Activated CD8-positive, alpha-beta memory T cell treated with anti-CD3 and anti-CD28 coated beads, Interleukin-2, amount 50 U/mL, for 24 hours (primary cell): Measurements from ENCODE around the gene CCNQ.
A peak's percentile ranks its signal among the peaks of the same experiment; 100 is the strongest.

ENCODE experiments used
- DNase-seq: peaks from one replicate; pipeline ENCODE4 v3.0.0-alpha.2; 2020; ENCODE audit errors: extremely low read depth

The CCNQ gene

DNA sequence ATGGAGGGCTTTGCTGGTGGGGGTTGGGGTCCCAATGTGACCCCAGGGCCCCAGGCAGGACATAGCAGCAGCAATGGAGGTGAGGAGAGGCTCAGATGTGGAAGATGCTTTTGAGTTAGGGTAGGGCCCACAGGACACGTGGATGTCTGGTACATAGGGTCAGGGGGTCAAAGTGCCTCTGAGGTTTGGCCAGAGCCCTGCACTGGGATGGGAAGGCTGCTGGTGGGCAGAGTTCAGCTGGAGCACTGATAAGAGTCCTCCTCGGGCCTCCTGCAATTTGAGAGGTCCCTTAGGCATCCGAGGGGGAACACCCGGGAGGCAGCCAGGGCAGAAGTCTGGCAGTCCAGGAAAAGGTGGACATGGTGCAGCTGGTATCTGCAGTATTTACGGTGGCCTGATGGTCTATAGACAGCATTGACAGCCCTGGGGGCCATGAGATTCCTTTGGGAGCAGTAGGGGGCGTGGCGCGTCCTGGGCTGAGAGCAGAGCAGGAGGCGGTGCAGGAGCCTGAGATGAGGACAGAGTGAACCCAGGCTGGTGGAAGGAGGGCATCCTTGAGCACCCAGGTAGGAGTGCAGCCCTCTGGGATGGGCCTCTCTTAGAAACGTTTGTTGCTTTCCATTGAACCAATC lies 22.6 kb downstream of the CCNQ start:
- no peak for DNase-seq

DNA sequence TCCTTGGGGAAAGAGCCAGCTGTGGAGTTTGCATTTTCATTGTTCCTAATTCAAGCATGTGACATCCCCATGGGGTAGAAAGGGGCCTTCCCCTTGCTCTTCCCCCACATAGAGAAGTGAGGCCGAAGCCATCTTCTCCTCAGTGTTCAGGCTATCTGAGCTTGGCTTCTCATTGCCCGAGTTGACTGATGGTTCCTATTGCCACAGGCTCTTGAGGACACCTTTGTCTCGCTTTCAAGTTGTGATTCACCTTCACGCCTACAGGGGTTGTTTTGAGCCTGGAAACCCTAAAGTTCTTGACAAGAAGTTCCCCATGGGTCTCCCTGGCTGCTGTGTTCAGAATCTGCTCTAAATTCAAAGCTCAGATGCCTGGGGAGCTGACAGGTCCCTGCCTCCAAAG lies 25.0 kb downstream of the CCNQ start:
- no peak for DNase-seq

DNA sequence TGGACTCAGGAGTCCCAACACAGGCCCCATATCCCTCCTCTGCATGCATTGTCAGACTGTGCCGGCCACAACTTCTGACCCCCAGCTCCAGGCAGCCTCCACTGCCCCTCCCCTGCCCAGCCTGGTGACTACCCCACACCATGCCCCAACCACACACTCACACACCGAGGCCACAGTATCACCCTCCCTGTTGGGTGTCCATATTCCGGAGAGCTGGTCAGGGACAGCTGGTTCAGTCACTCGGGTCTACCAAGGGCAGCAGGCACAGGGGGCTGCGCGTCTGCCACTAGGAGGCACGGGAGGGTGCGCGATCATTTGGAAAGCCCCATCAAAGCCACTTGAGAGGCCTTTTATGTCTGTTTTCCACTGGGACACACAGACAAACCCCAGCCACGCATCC lies 26.3 kb downstream of the CCNQ start:
- DNase-seq = no peak

DNA sequence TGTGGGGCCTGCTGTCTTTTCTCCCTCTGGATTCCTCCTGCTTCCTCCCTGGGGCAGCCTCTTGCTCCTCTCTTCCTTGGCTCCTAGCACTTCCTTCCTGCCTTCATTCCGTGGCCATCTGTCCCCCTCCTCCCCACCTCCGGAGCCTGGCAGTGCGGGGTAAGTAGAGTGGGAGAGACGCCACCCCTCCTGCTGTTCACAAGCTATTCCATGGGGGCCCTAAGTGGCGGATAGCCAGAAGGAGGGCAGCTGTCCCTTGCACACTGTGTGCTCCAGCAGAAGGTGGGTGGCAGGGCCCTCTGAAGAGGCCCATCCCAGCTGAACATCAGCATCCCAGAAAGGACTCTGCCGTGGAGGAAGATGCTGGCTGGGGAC lies 27.4 kb downstream of the CCNQ start:
- no peak for DNase-seq

DNA sequence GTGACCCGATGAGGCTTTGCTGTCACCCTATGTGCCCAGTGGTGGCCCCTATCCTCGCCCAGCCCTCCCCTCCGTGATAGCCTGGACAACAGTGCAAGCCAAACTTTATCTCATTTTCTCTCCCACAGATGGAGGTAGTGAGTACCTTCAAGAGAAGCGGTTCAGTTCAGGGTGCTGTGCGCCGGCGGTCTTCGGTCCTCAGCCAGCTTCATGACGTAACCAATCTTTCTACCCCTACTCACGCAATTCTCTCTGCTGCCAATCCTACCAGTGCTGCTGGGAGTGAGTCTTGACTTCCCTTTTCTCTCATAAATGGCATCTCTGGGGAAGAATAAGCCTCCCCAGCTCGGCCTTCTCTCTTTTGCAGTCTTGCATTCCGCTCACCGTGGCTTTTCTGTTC lies 29.5 kb downstream of the CCNQ start:
- no peak for DNase-seq

DNA sequence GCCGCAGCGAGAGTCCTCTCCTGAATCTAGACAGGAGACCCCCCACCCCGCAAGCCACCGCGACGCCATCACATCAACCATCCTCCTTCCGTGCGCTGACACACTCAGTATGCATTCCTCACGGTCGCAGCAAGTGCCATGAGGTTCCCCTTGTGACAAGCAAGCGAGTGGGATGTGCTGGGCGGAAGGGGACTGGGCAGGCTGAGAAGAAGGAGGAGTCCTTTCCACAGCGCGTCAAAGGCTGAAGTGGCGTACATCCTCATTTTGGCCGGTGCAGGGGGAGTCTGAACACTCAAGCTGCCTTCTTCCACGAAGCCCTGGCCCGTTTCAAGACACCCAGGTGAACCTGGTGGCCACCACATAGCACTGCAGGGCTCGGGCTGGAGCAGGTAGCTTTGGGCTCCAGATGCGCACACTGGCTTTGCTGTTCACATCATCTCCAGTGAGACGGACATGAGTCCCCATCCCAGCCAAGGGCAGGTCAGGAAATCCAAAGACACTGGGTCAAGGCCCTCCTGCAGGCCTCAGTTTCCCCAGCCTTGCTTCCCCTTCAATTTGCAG lies 30.4 kb downstream of the CCNQ start:
- no peak for DNase-seq

DNA sequence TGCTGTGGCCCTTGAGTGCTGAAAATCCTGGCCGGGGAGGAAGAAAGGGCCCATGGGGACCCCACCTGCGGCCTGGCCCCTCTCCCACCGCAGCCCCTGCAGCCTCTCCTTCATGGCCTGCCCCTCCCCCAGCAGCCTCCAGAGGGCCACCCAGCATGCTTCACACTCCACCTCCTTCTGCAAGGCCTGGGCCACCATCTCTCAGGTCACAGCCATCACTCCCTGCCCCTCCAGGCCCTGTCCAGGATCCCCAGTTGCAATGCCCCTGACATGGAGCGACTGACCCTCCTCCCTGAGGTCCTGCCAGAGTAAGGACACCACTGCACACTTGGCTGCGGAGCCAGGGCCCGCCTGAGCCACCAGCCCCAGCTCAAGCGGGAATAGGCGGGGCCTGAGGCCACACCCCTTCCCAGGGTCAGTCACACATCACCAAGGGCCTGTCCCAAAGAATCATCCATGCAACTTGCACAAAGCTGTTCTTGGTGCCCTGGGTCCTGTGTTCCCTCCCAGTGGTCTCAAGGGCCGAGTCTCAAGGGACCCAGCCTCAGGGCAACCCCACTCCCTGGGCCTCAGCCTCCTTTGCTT lies 32.9 kb downstream of the CCNQ start:
- no peak for DNase-seq

DNA sequence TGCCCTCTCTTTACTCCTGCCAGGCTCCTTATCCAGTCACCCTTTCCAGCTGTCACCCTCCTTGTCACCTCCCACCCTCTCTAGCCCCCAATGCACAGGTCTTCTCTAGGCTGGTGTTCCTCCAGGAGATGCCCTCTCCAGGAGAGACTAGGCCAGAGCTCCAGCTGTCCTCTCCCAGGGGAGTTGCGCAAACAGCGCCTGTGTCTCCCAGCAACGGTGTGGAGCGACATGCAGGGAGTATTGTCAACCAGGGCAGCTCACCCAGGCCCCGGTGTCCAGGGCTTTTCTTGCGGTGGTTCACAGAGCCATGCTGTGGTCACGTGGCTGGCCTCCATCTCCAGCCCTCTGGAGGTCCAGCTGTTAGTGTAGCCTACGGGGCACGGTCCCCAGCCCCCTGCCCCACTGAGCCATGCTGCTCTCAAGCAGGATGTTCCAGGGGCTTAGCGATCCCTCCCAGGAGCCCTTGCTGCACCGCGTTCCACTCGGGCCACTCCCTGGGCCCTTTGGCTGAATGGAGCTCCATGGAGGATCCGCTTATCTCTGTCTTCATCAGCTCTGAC lies 34.8 kb downstream of the CCNQ start:
- DNase-seq = no peak

DNA sequence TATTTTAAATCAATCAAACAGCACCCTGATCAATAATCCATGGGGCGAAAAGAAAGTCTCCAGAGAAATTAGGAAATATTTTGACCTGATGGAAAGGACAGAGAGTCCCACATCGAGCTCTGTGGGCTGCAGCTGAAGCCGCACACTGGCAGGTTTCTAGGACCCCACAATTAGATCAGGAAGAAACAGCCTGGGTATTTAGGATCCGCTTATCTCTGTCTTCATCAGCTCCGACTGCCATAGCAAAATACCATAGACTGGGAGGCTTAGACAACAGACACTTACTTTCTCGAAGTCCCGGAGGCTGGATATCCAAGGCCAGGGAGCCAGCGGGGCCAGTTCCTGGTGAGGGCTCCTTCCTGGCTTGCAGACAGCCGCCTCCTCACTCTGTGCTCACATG lies 36.4 kb downstream of the CCNQ start:
- DNase-seq = no peak

DNA sequence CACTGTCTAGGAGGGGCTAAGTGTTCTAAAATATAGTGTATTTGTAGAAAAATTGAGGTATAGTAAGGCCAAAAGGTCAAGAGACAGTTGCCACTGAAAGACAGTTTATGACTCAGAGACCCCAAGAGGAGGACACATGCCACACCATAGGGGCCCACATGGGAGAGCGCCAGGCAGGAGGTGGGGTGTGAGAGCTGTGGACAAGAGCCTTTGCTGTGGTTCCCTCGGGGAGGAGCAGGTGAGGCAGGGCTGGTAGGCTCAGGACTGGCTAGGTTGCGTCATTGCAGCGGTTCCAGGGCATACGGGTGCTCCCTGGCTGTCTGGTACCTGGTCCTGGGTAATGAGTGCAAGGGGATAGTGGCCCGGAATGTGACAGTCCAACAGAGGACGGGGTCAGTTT lies 37.6 kb downstream of the CCNQ start:
- no peak for DNase-seq

DNA sequence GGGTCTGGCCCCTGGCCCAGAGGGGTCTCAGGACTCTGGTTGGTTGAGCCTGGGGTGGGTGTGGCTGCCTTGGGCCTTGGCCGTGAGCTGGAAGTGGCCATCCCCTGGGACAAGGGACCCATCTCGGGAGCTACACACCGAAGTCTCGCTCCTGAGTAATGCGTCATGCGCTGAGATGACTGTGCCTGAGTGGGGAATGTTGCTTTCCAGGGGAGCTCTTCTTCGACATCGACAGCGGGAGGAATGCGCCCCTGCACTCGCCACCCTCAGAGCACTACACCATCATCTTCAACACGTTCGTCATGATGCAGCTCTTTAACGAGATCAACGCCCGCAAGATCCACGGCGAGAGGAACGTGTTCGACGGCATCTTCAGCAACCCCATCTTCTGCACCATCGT lies 38.5 kb downstream of the CCNQ start:
- DNase-seq = no peak

DNA sequence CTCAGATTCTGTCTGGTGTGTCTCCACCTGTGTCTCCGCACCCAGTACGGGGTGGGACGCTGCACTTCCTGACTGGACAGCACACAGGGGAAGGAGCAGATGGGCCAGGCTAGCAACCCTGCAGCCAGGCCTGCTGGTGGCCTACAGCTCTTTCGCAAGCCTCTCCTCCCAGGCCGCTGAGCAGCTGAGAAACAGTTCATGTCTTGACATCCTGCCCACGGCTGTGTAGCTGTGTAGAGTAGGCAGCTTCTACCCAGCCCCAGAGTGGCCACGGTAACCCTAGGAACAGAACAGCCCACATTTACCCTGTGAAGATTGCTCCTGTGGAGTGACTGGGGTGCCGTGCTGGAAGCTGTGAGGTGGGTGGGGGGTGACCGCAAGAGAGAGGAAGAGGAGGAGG lies 38.9 kb downstream of the CCNQ start:
- no peak for DNase-seq

DNA sequence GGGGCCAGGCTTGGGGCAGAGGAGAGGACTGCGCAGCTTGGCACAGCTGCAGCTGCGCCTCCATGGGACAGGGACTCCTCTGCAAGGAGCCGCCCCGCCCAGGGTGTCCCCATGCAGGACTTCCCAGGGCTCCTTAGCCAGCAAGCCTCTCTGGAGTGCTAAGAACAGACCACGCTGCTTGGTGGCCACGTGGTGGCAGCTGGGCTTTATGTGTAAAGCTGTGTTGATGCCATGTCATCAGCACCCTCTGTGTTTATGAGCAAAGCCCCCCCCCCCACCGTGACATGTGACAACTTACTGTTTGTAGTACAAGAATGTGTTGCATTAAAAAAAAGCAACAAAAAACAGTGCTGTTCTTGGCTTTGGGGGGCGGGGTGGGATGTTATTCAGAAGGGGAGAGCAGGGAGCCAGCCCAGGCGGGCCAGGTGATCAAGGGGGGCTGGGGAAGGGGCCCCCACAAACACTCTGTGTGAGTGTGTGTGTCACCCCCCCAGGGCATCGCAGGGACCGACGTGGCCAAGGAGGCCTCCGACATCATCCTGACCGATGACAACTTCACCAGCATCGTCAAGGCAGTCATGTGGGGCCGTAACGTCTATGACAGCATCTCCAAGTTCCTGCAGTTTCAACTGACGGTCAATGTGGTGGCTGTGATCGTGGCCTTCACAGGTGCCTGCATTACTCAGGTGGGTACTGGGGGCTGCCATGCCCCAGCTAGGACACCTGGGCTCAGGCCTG lies 41.2 kb downstream of the CCNQ start:
- DNase-seq = no peak

DNA sequence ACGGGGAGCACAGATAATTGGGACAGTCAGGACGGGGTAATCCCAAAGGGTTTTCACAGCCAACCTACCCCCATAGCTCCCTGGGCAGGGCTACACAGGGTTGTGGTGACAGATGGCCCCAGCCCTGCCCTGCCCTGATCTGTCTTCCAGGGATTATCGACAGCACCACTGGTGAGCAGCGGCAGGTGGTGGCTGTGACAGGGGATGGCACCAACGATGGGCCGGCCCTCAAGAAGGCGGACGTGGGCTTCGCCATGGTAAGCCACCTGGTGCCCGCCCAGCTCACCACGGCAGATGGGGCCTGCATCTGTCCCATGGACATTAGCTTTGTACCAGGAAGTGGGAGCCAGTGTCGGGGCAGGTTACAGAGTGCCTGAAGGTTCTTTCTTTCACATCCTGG lies 42.2 kb downstream of the CCNQ start:
- no peak for DNase-seq

DNA sequence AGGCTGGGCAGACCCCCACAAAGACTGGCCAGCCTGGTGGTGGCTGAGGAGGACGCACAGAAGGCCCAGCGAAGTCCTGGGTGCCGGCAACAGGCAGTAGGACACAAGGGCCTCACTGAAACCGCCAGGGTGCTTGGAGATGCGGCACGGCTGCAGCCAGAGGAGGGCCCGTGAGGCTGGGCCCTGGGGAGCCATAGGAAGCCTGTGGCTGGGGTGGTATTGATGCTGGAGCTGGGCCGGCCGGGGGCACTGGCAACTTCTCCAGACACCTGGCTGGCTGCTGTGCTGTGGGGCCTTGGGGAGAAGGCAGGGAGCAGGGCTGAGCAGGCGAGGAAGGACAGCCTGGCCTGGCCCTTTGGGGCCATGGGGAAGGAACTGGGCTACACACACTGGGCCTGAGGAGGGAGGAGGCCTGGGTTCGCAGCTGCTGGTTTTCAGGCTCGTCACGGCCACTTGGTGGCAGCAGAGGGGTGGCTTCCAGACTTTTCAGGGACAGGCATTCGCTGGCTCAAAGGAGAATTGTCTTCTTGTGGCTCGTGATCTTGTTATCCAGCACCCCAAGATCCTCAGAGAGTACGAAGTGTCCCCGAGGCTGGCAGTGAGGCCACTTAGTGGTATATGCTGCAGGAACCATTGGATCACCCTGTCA lies 44.3 kb downstream of the CCNQ start:
- peak; percentile 3 for DNase-seq

DNA sequence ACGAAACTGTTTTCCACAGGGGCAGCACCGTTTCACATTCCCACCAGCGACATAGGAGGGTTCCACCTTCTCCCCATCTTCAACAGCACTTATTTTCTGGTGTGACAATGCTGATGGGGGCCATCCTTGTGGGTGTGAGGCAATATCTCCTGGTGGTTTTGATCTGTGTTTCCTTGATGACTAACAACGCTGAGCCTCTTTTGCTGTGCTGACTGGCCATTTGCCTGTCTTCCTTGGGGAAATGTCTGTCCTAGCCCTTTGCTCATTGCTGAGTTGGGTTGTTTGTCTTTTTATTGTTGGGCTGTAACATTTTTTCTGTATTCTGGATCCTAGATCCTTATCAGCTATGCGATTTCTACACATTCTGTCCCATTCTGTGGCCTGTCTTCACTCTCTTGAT lies 47.8 kb downstream of the CCNQ start:
- no peak for DNase-seq

DNA sequence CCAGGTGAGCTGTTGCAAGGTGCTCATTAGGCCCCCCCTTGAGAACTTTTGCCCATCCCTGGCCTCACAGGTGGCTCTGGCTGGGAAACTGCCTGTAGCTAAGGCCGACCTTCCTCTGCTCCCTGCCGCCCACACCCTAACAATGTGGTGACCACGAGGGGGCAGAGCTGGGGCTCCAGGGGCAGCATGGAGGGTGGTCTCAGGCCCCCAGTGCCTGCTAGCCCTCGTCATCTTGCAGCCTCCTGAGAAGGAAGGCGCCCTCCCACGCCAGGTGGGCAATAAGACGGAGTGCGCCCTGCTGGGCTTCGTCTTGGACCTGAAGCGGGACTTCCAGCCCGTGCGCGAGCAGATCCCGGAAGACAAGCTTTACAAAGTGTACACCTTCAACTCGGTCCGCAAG lies 49.1 kb downstream of the CCNQ start:
- DNase-seq = no peak

DNA sequence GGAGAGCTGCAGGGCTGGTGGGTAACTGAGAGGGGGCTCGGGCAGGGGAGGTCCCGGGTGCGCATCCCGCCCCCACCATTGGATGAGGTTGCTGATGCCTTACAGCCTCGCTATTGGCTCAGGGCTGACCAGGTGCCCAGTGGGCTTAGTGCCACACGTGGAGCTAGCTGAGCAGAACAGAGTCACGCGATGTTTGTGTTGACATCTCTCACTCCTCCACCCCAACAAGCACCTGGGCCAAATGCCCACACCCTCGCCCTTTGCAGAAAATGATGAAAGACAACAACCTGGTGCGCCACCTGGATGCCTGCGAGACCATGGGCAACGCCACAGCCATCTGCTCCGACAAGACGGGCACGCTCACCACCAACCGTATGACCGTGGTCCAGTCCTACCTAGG lies 49.7 kb downstream of the CCNQ start:
- no peak for DNase-seq

DNA sequence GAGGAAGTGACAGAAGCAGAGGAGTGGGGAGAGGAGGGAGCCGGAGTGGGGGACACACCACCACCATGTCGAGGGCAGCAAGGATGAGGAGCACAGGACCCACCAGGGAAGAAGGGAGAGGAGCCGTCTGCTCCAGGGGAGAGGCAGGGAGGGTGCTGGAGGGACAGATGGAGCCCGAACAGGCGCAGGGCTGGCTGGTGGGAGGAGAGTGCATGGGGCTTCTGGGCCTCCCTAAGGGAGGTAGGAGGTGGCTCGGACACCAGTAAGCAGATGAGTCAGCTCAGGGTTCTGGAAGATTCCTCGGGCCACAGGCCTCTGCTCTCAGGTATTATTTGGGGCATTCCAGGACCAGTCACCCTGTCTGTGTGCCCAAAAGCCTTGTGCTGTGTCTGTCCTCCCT lies 51.7 kb downstream of the CCNQ start:
- DNase-seq = no peak

DNA sequence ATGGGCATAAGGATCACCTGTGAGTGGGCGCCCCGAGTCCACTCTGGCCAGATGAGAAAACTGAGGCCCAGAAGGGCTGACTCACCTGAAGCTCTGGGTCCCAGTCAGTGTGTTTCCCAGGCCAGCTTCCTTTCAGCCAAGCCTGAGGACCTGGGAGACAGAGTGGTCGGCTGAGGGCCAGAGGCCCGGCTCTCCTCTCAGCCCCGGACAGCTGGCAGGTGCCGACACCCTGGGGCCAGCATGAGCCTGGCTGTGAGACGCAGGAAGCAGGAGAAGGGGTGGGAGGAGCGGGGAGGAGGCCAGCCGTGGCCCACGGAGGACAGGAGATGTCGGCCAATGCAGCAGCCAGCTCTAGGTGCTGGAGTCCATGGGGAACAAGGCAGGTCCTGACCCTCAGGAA lies 52.6 kb downstream of the CCNQ start:
- DNase-seq = no peak

DNA sequence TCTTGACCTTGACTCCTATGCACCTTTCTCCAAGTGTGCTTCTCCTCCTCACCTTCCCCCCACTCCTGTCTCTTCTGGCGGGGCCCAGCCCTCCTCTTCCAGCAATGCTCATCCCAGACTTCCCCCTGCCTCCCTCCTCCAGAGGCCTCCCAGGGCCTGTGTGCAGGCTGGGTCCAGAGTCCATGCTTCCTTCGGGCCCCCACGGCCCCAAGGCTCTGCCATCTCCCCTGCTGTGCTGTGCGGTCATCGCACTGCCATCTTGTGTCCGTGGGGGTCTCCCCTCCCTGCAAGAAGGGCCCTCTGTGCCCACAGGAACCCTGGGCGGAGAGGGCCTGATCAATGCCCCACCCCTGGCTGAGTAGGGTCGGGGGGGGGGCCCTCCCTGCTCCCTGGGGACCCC lies 54.2 kb downstream of the CCNQ start:
- no peak for DNase-seq

DNA sequence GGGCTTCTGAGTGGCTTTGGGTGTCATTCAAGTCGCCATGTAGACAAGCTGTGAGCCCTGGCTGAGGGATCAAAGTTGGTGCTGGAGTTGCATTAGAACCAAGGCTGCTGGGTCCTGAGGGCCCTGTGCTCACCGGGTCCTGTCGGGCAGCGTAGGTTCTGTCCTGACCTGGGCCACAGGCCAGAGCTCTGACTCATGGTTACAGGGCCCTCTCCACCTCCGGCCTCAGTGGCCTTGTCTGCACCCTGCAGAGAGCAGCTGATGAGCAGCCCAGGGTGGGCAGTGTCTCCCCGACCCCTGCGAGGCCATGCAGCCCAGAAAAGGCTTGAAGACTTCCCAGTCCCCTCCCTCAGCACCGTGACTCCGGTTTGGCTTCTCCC lies 59.0 kb downstream of the CCNQ start:
- no peak for DNase-seq
